ENCODE measurements around the gene EP400. TPM values are rescaled to one million over a fixed set of nuclear protein-coding genes. Genes with fewer than 3 reads are reported as not detected.

The EP400 gene
- total and polyA plus RNA-seq, 2 of the 4 experiments (the other 2 are of a cell fraction) = 4.3 to 11.4 TPM

GRCh38 chr12:132036063-132036683 lies 86.4 kb downstream of the EP400 start:
- Histone ChIP-seq H2BK20ac (ENCODE audit: low read depth, low read length) (no peak overlapping the region), H4K91ac (ENCODE audit: insufficient read depth, low read depth, low read length) (no peak overlapping the region), H3K14ac (replicated peaks; ENCODE audit: low read depth, low read length) (no peak overlapping the region), H2AK9ac (replicated peaks; ENCODE audit: low read depth, low read length, poor library complexity) (no peak overlapping the region), H3K9me1 (ENCODE audit: insufficient read depth, low read length) (peaks cover 22% of the 10 kb centered on the region), H2AFZ (replicated peaks; ENCODE audit: low read length, poor library complexity) (no peak overlapping the region), H3K79me1 (ENCODE audit: low read depth in 1 of 2, low read length in 2 of 2) (peaks cover 10 to 32% of the 10 kb centered on the region in 2 experiments; a peak in 2 of 4 replicates), H3K4me2 (ENCODE audit: low read depth, low read length) (no peak overlapping the region), H4K5ac (ENCODE audit: low read depth, low read length) (no peak overlapping the region), H4K20me1 (ENCODE audit: insufficient read depth, low read length) (peaks cover 9% of the 10 kb centered on the region; the same call in 1 of the 2 replicates), H3K9ac (ENCODE audit: low read depth, low read length) (no peak overlapping the region), H2BK15ac (ENCODE audit: low read depth, low read length) (no peak overlapping the region), H2BK5ac (ENCODE audit: low read depth, low read length, poor library complexity, severe bottlenecking) (no peak overlapping the region), H3K36me3 (ENCODE audit: control insufficient read depth, insufficient read depth, low read length) (peaks cover 60% of the 10 kb centered on the region), H4K8ac (ENCODE audit: low read depth in 2 of 2, low read length in 2 of 2) (no peak overlapping the region), H3K23ac (ENCODE audit: low read depth, low read length) (no peak overlapping the region), H3K18ac (ENCODE audit: low read depth, low read length) (no peak overlapping the region), H3K4ac (ENCODE audit: low read depth, low read length) (no peak overlapping the region), H2AK5ac (ENCODE audit: low read depth, low read length) (no peak overlapping the region), H3K9me3 (ENCODE audit: control insufficient read depth, insufficient read depth, low read length) (no peaks in the 10 kb centered on the region), H3K27me3 (ENCODE audit: control insufficient read depth, insufficient read depth, low read length) (no peaks in the 10 kb centered on the region), H2BK120ac (ENCODE audit: low read depth, low read length) (no peak overlapping the region), H3K27ac (ENCODE audit: insufficient read depth, low read length) (no peak overlapping the region), H3K4me1 (ENCODE audit: control insufficient read depth, insufficient read depth, low read length) (no peaks in the 10 kb centered on the region; the same call in 1 of the 2 replicates), H3K56ac (ENCODE audit: extremely low read depth, insufficient read depth, low read length) (no peak overlapping the region), H3K4me3 (ENCODE audit: insufficient read depth, low read depth, low read length) (no peak overlapping the region)
- intact Hi-C loops (cut with micrococcal nuclease) = no loop called here
- no TSS peak for BruUV-seq (replicated peaks)
- no peak for ATAC-seq (ENCODE audit: low read depth)
- WGBS, 2 experiments (ENCODE audit: extremely low coverage in 2 of 2, insufficient read length in 1 of 2) = 95% methylated on average over 21 of the region's 31 CpGs; no CpG with 5 or more reads in 1 of the 2 experiments
- dilution Hi-C loops (cut with HindIII; ENCODE audit: low sequenced_read_pairs, unreplicated experiment) = no loop called here
- CTCF ChIA-PET = no interaction called here
- DNase-seq = no peak
- POLR2A ChIA-PET (ENCODE audit: unreplicated experiment) = no interaction called here
- TF ChIP-seq MAZ (IDR thresholded peaks at IDR 0.05; ENCODE audit: borderline replicate concordance, low read depth, low read length) = no peak
- TF ChIP-seq, protein P1, sequence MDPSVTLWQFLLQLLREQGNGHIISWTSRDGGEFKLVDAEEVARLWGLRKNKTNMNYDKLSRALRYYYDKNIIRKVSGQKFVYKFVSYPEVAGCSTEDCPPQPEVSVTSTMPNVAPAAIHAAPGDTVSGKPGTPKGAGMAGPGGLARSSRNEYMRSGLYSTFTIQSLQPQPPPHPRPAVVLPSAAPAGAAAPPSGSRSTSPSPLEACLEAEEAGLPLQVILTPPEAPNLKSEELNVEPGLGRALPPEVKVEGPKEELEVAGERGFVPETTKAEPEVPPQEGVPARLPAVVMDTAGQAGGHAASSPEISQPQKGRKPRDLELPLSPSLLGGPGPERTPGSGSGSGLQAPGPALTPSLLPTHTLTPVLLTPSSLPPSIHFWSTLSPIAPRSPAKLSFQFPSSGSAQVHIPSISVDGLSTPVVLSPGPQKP (IDR thresholded peaks at IDR 0.05; ENCODE audit: borderline replicate concordance, low read depth, low read length) = no peak
- TF ChIP-seq RCOR1 (IDR thresholded peaks at IDR 0.05; ENCODE audit: insufficient replicate concordance, low read length) = no peak
- TF ChIP-seq CHD1 (IDR thresholded peaks at IDR 0.05; ENCODE audit: low read depth, low read length) = no peak
- no peak for TF ChIP-seq SMC3 (IDR thresholded peaks at IDR 0.05; ENCODE audit: low read depth, low read length)
- in situ Hi-C loops (cut with MboI; ENCODE audit: low sequenced_read_pairs) = no loop called here
